HG03095 (cell line): ENCODE results near the gene PMEL.
"Not testable (repeated sequence)": the region's sequence is repeated elsewhere in the genome, so short reads cannot be mapped to it uniquely, and the experiment has no call there.

ENCODE experiments used
- ATAC-seq: cut with Tn5 transposase; IDR thresholded peaks from one replicate; pipeline ENCODE4 v1.9.1; 2021; ENCODE audit warnings: moderate library complexity; ENCODE audit not compliant: unreplicated experiment

Gene PMEL

DNA sequence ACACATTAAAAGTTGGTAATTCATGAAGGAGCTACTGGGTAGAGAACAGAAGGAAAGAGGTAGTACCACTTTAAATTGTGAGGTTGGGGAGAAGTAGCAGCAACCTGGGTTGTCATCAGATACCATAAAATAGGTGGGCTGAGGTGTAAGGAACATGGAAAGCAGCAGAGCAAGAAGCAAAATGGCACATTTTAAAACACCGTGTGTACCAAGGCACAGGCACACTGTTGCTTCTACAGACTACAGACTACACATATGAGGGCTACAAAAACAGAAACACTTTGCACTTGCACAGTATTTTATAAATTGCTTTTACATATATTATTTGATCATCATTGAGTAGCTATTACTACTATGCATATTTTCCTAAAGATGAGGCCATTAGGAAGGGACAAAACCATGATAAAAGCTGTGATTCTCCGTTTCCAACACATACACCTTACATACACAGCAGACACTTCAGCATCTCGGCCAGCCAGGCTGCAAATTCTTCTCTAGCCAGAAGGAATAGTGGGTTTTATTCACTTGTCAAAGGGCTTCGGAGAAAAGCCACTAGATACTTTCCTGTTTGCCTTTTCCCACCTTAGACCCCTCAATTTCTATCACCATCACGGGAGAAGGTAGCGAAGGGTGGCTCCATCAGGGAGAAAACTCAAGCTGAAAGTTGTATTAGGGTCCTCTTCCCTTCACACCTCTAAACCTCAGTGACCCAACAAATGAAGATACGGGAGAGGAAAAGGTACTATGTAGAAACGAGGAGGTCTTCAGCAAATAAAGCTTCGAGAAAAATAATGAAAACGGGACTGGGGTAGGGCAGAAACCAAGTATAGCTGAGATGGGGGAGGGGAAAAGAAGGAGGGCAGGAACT lies 39.7 kb downstream of the PMEL start:
- ATAC-seq, result no peak

DNA sequence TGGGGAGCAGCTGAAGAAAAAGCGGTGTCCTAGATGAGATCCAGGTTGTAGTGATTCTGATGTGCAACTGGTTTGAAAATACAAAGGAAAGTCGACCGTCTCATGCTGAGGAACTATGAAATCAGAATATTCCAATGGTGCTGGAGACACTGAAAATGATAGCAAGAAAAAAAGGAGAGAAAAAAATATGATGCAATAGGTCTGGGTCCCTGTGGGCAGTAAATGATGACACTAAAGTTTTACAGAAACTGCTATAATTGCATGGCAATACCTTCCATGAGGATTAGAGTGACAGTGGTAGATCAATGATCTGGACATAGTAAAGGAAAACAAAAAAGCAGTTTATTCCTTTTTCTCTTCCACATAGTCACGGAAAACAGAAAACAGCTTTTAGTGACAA lies 40.5 kb downstream of the PMEL start:
- ATAC-seq, result no peak

DNA sequence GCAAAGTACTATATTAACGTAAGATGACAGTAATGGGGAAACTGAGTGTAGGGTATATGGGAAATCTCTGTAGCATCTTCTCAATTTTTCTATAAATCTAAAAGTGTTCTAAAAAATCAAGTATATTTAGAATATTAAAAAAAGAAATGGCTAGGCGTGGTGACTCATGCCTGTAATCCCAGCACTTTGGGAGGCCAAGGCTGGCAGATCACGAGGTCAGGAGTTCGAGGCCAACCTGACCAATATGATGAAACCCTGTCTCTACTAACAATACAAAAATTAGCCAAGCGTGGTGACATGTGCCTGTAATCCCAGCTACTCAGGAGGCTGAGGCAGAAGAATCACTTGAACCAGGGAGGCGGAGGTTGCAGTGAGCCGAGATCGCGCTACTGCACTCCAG lies 42.2 kb downstream of the PMEL start:
- not testable (repeated sequence) for ATAC-seq

DNA sequence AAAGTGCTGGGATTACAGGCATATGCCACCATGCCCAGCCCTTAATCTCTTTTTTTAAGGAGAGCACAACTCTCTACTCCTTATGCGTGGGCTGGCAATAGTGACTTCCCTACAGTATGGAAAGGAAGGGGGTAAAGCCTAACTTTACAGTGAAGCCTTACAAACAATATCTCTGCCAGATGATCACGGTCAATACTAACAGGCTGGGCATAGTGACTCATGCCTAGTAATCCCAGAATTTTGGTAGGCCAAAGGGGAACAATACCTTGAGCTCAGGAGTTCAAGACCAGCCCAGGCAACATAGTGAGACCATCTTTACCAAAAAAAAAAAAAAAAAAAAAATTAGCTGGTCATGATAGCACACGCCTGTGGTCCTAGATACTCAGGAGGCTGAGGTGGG lies 43.7 kb downstream of the PMEL start:
- no peak for ATAC-seq

DNA sequence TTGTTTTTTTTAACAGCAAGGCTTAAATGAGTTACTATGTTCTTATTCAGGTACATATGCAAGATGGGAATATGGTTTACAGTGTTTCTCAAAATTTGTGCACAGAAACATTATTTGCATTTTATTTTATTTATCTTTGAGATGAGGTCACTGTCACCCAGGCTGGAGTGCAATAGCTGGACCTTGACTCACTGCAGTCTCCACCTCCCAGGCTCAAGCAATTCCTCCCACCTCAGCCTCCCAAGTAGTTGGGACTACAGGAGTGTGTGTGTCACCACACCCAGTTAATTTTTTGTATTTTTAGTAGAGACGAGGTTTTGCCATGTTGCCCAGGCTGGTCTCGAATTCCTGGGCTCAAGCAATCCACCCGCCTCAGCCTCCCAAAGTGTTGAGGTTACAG lies 46.8 kb downstream of the PMEL start:
- ATAC-seq, result not testable (repeated sequence)

DNA sequence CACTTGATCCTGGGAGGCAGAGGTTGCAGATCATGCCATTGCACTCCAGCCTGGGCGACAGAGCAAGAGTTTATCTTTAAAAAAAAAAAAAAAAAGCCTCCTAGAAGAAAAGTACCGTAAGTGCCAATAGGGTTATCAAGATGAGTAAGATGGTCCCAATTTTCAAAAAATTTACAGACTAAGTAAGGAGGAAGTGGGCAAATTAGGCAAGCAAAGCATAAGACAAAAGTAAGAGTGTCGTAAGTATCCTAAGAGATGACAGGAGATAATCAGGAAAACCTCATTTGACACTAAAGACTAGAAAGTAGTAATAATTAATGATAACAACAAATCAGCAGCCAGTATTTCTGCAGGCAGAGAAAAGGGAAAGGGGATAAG lies 50.4 kb downstream of the PMEL start:
- no peak for ATAC-seq

DNA sequence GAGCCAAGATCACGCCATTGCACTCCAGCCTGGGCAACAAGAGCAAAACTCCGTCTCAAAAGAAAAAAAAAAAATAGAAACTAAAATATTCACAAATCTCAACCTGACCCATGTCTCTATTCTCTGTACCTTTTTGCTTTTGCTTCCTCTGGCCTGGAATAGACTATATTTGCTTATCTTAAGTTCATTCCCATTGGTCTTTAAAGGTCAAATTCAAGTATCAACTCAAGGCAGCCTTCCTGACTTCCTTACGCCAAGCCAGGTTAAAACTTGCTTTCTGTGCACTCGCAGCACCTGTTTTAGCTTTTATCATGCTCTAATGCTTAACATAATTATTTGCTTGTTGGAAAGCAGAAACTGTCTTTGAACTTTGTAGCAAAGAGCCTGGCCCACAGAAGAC lies 52.9 kb downstream of the PMEL start:
- ATAC-seq, result no peak

DNA sequence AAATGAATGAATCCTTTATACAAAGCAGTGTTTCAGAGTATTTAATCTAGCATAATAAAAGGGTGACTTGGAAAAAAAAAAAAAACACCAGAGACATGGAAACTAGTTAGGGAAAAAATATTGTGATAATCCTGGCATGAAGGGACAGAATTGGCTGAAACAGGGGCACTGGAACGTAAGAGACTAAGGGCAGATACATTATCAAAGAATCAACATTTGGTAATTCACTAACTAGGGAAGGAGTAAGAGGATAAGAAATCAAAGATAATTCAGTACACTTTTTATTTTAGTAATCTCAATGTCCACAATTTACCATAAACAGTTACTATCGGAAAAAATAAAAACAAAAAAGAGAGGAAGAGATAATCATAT lies 56.3 kb downstream of the PMEL start:
- ATAC-seq, result no peak

DNA sequence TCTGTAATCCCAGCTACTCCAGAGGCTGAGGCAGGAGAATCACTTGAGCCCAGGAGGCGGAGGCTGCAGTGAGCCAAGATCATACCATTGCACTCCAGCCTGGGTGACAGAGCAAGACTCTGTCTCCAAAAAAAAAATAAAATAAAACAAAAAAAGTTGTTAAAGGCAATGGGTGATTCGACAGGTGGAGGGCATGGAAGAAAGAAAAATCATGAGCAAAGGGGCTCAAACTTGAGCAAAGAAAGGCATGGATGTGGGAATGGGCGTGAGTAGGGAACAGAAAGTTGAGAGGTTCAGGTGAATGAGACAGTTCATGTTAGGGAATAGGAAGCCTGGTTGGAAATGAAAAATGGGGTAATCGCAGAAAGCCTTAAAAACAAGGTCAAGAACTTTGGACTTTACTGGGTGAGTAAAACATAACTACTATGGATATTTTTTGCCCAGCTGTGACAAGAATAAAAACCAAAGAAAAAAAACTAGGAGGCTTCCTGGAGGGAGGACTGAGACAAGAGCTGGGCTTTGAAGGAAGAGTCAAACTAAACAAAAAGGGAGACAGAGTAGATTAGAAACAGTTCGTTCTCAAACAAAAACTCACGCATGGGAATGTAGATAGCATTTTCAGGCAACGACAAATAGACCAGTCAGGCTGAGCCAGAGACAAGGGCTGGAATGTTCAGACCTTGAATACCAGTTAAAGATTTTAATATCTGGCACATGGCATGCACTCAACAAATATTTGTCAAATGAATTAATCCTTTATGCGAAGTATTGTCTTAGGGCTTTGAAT lies 56.9 kb downstream of the PMEL start:
- no peak for ATAC-seq

DNA sequence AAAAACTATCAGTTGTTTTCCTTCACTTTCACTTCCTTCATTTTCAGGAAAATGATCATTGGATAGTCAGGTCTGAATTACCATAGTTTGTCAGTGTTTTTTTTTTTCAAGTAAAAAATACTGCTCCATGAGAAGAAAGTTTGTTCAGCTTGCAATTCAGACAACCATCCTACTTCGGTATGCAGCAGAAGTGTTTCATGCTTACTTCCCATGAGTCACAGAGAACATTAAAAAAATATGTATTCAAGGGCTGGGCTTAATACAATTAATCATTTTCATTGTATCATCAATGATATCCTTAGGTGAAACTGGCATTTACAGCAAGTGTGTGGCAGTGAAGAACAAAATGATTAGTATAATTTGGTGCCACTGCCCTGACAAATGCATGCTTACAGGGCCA lies 59.8 kb downstream of the PMEL start:
- no peak for ATAC-seq
